GM12878 (cell line): ENCODE measurements around the gene CBFB. TPM values are rescaled to one million over a fixed set of nuclear protein-coding genes. Genes with fewer than 3 reads are reported as not detected.

ENCODE experiments used
- ATAC-seq: fragments of 200-7000 bp; cut with Tn5 transposase; 3 replicates; pipeline ENCODE4 v1.9.1; 2020; ENCODE audit warnings: mild to moderate bottlenecking, moderate library complexity
- BruUV-seq: library from RNA; stranded (reverse); fragments of 400-500 nt; replicated peaks from 2 replicates; lab custom pipeline; 2021; lab: Mats Ljungman, UMichigan
- CTCF ChIA-PET: fragments of 300-600 bp; sonication (Branson Sonifier 250); formaldehyde crosslinking; extraction: SDS; loops from one replicate; lab custom pipeline; 2021; ENCODE audit warnings: inconsistent platforms; lab: Yijun Ruan, JAX
- POLR2A ChIA-PET: fragments of 350-600 bp; formaldehyde crosslinking; extraction: SDS; loops from one replicate; lab custom pipeline; 2021; ENCODE audit warnings: inconsistent platforms; lab: Charles Lee
- RAD21 ChIA-PET: fragments of 300-600 bp; sonication (Branson Sonifier 250); formaldehyde crosslinking; loops from one replicate; lab custom pipeline; 2023; ENCODE audit warnings: antibody characterized with exemption; ENCODE audit not compliant: unreplicated experiment; lab: Charles Lee
- SMC1A ChIA-PET: fragments of 300-600 bp; sonication (Branson Sonifier 250); formaldehyde crosslinking; loops from one replicate; lab custom pipeline; 2023; ENCODE audit not compliant: unreplicated experiment, uncharacterized antibody; lab: Charles Lee
- DNase-seq: peaks from one replicate; pipeline ENCODE4 v3.0.0-alpha.2; 2011; ENCODE audit warnings: low read depth, low spot score
- FAIRE-seq: peaks from 3 replicates; lab custom pipeline; 2011; peaks lifted over from hg19 to GRCh38; lab: Jason Lieb, UNC
- H2AFZ ChIP-seq: 2 replicates; pipeline ENCODE4 v1.6.0; 2011; ENCODE audit warnings: low read depth, low read length, control low read depth; ENCODE audit not compliant: control insufficient read depth
- H3K27ac ChIP-seq: 2 replicates; pipeline ENCODE4 v1.5.1; 2011; ENCODE audit warnings: control low read depth; ENCODE audit not compliant: control insufficient read depth, insufficient read depth
- H3K27me3 ChIP-seq, 2 experiments: replicated peaks in 1 of 2; 2 replicates each; pipeline versions ENCODE4 v1.6.0 to v1.6.1; 2011; ENCODE audit warnings: low read length in 1 of 2; ENCODE audit not compliant: control insufficient read depth in 2 of 2, insufficient read depth in 2 of 2
- H3K36me3 ChIP-seq, 2 experiments: 2 replicates each; pipeline ENCODE4 v1.5.1; 2011; ENCODE audit warnings: low read length in 1 of 2; ENCODE audit not compliant: control insufficient read depth in 2 of 2, insufficient read depth in 2 of 2
- H3K4me1 ChIP-seq: 2 replicates; pipeline ENCODE4 v1.6.1; 2011; ENCODE audit warnings: mild to moderate bottlenecking, low read length, moderate library complexity, mixed read lengths; ENCODE audit not compliant: control insufficient read depth, insufficient read depth
- H3K4me2 ChIP-seq: 2 replicates; pipeline ENCODE4 v1.6.0; 2011; ENCODE audit warnings: control low read depth; ENCODE audit not compliant: control insufficient read depth, insufficient read depth
- H3K4me3 ChIP-seq: fragments of 200-600 bp; sonication (generic); 2 replicates; pipeline ENCODE4 v1.5.1; 2016
- H3K79me2 ChIP-seq: 2 replicates; pipeline ENCODE4 v1.6.0; 2011; ENCODE audit warnings: low read length; ENCODE audit not compliant: control insufficient read depth, insufficient read depth
- H3K9ac ChIP-seq: 2 replicates; pipeline ENCODE4 v1.8.0; 2011; ENCODE audit warnings: low read length, control low read depth, mixed read lengths; ENCODE audit not compliant: control insufficient read depth, insufficient read depth
- H3K9me3 ChIP-seq: replicated peaks from 3 replicates; pipeline ENCODE4 v1.5.1; 2011; ENCODE audit warnings: mild to moderate bottlenecking, low read length; ENCODE audit not compliant: control insufficient read depth, insufficient read depth
- H4K20me1 ChIP-seq: 2 replicates; pipeline ENCODE4 v1.6.0; 2011; ENCODE audit not compliant: control insufficient read depth, insufficient read depth
- CBX3 ChIP-seq: fragments of 200-600 bp; sonication (generic); IDR thresholded peaks from 2 replicates; pipeline ENCODE4 v1.6.1; 2016; ENCODE audit warnings: low read depth, borderline replicate concordance
- E4F1 ChIP-seq: fragments of 450-650 bp; IDR thresholded peaks from 2 replicates; pipeline ENCODE4 v1.6.1; 2018; ENCODE audit warnings: borderline replicate concordance, mild to moderate bottlenecking; ENCODE audit not compliant: partially characterized antibody
- EGR1 ChIP-seq, 2 experiments: IDR thresholded peaks; 1 replicate in 1 of 2; 2 replicates in 1 of 2; pipeline ENCODE4 v1.6.1; 2011 to 2012; ENCODE audit warnings: low read depth in 2 of 2, low read length in 2 of 2, borderline replicate concordance in 1 of 2, mild to moderate bottlenecking in 1 of 2, moderate library complexity in 1 of 2
- GABPA ChIP-seq: IDR thresholded peaks from 2 replicates; pipeline ENCODE4 v1.6.1; 2014; ENCODE audit warnings: antibody characterized with exemption, low read depth, mild to moderate bottlenecking, inconsistent platforms
- IKZF2 ChIP-seq, 2 experiments: fragments of 450-650 bp; IDR thresholded peaks; 2 replicates each; pipeline ENCODE4 v1.6.1; 2017; ENCODE audit warnings: mild to moderate bottlenecking in 2 of 2, moderate library complexity in 2 of 2
- KLF5 ChIP-seq: fragments of 450-650 bp; IDR thresholded peaks from 2 replicates; pipeline ENCODE4 v1.6.1; 2014; ENCODE audit warnings: mild to moderate bottlenecking; ENCODE audit not compliant: partially characterized antibody
- LARP7 ChIP-seq: fragments of 450-650 bp; IDR thresholded peaks from 2 replicates; pipeline ENCODE4 v1.6.1; 2017; ENCODE audit warnings: mild to moderate bottlenecking
- RUNX3 ChIP-seq: IDR thresholded peaks from 2 replicates; pipeline ENCODE4 v1.6.1; 2012; ENCODE audit warnings: low read length, inconsistent platforms
- SMAD5 ChIP-seq: IDR thresholded peaks from 2 replicates; pipeline ENCODE4 v1.6.1; 2016; ENCODE audit warnings: antibody characterized with exemption, low read depth
- SREBF1 ChIP-seq: IDR thresholded peaks from 2 replicates; pipeline ENCODE4 v1.6.1; 2012; ENCODE audit warnings: mild to moderate bottlenecking, low read length
- TCF12 ChIP-seq: IDR thresholded peaks from 2 replicates; pipeline ENCODE4 v1.6.1; 2011; ENCODE audit warnings: low read depth, mild to moderate bottlenecking, low read length
- WGBS: methylation state at CpG from one replicate; pipeline ENCODE4 v1.1.6; 2016; ENCODE audit warnings: low lambda C conversion rate; ENCODE audit not compliant: insufficient replicate concordance, insufficient coverage; ENCODE audit errors: missing lambda C conversion rate; 5-methylcytosine and 5-hydroxymethylcytosine counted together
- in situ Hi-C: fragments of 300-500 bp; cut with MboI; formaldehyde crosslinking; loops from 9 replicates; pipeline ENCODE4 v1.14.3; 2018; ENCODE audit warnings: mixed read lengths
- intact Hi-C: fragments of 100-400 bp; cut with micrococcal nuclease; formaldehyde crosslinking; loops from one replicate; pipeline ENCODE4 v1.14.2; 2022; ENCODE audit not compliant: unreplicated experiment
- polyA plus RNA-seq, 11 experiments: library from polyadenylated mRNA; depleted of rRNA in 4 of 11; unstranded in 6 of 11; stranded (reverse) in 5 of 11; fragments of >200 nt; fragmentation: Nextera tagmentation in 4 of 11; fragmentation: Illumina TruSeq in 1 of 11; extraction: Ambion mirVana in 4 of 11; extraction: Trizol in 1 of 11; gene quantifications; 1 replicate in 1 of 11; 2 replicates in 10 of 11; pipeline versions ENCODE4 v1.2.1 to v1.2.3, GENCODE V29; 2011 to 2016; ENCODE audit warnings: inconsistent platforms in 2 of 11, missing spikeins in 2 of 11, low read depth in 1 of 11
- total RNA-seq, 4 experiments: library from RNA; depleted of rRNA in 3 of 4; stranded (reverse); fragments of >200 nt in 3 of 4; fragmentation: Illumina TruSeq in 1 of 4; extraction: Trizol in 1 of 4; gene quantifications; 2 replicates each; pipeline versions ENCODE4 v1.2.1 to v1.2.3, GENCODE V29; 2013 to 2021
- TF ChIP-seq, protein P1 (sequence below): fragments of 450-650 bp; conservative IDR thresholded peaks from 2 replicates; pipeline ENCODE4 v1.6.1; 2017; ENCODE audit warnings: mild to moderate bottlenecking, moderate library complexity
- TF ChIP-seq, protein P2 (sequence below): fragments of 450-650 bp; IDR thresholded peaks from 2 replicates; pipeline ENCODE4 v1.6.1; 2018; ENCODE audit warnings: mild to moderate bottlenecking, low read depth, moderate library complexity; ENCODE audit not compliant: partially characterized antibody

CBFB gene
- total and polyA plus RNA-seq, 10 of the 15 experiments (the other 5 are each of a cell fraction or from before 2014, with no cell fraction given): 25.3 to 83.8 (median 65.7) TPM

- H3K79me2 ChIP-seq: no peaks in the 10 kb centered on the region
- no peak overlapping the region for H3K27ac ChIP-seq
- no peak overlapping the region for H2AFZ ChIP-seq
- no peaks in the 10 kb centered on the region for H3K9me3 ChIP-seq
- H3K4me1 ChIP-seq: no peaks in the 10 kb centered on the region
- FAIRE-seq (no peak), ATAC-seq (no peak), DNase-seq (no peak)
- intact Hi-C loops: no loop called here
- WGBS: 94% methylated on average over 3 of the region's 3 CpGs
- no peaks in the 10 kb centered on the region for H4K20me1 ChIP-seq
- ChIA-PET SMC1A (interaction anchor here (0.7 to 1.2 kb wide), 2 partner anchors 13 to 159 kb away, joined by 3 read pairs; partner anchors contain the start of gene B3GNT9), RAD21 (no interaction called here), POLR2A (no interaction called here), CTCF (interaction anchor here (0.7 to 2.0 kb wide), 4 partner anchors 17 to 123 kb away, joined by 3 to 7 read pairs (median 5); no protein-coding TSS in a partner anchor)
- in situ Hi-C loops: no loop called here
- H3K4me3 ChIP-seq: no peak overlapping the region
- H3K9ac ChIP-seq: no peak overlapping the region
- no TSS peak for BruUV-seq
- peaks cover 19 to 22% of the 10 kb centered on the region in 2 experiments; a peak in 3 of 4 replicates for H3K36me3 ChIP-seq
- TF ChIP-seq EGR1 (IDR thresholded peaks at IDR 0.05; ENCODE audit: borderline replicate concordance in 1 of 2, low read depth in 2 of 2, low read length in 2 of 2) (no peak), LARP7 (no peak), SREBF1 (no peak), E4F1 (no peak), KLF5 (no peak), GABPA (no peak), IKZF2 (IDR thresholded peaks at IDR 0.05) (no peak), TCF12 (no peak), CBX3 (no peak), RUNX3 (no peak), SMAD5 (no peak)
- TF ChIP-seq, protein P1, sequence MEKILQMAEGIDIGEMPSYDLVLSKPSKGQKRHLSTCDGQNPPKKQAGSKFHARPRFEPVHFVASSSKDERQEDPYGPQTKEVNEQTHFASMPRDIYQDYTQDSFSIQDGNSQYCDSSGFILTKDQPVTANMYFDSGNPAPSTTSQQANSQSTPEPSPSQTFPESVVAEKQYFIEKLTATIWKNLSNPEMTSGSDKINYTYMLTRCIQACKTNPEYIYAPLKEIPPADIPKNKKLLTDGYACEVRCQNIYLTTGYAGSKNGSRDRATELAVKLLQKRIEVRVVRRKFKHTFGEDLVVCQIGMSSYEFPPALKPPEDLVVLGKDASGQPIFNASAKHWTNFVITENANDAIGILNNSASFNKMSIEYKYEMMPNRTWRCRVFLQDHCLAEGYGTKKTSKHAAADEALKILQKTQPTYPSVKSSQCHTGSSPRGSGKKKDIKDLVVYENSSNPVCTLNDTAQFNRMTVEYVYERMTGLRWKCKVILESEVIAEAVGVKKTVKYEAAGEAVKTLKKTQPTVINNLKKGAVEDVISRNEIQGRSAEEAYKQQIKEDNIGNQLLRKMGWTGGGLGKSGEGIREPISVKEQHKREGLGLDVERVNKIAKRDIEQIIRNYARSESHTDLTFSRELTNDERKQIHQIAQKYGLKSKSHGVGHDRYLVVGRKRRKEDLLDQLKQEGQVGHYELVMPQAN: no peak
- TF ChIP-seq, protein P2, sequence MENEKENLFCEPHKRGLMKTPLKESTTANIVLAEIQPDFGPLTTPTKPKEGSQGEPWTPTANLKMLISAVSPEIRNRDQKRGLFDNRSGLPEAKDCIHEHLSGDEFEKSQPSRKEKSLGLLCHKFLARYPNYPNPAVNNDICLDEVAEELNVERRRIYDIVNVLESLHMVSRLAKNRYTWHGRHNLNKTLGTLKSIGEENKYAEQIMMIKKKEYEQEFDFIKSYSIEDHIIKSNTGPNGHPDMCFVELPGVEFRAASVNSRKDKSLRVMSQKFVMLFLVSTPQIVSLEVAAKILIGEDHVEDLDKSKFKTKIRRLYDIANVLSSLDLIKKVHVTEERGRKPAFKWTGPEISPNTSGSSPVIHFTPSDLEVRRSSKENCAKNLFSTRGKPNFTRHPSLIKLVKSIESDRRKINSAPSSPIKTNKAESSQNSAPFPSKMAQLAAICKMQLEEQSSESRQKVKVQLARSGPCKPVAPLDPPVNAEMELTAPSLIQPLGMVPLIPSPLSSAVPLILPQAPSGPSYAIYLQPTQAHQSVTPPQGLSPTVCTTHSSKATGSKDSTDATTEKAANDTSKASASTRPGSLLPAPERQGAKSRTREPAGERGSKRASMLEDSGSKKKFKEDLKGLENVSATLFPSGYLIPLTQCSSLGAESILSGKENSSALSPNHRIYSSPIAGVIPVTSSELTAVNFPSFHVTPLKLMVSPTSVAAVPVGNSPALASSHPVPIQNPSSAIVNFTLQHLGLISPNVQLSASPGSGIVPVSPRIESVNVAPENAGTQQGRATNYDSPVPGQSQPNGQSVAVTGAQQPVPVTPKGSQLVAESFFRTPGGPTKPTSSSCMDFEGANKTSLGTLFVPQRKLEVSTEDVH: no peak
- H3K4me2 ChIP-seq: no peak overlapping the region
- no peaks in the 10 kb centered on the region for H3K27me3 ChIP-seq
These were observed 108.7 kb downstream of the CBFB start for GRCh38 chr16:67137605-67138004.
